CD14-positive monocyte (primary cell): Measurements from ENCODE around the gene MIAT. TPM values are rescaled to one million over a fixed set of nuclear protein-coding genes. Genes with fewer than 3 reads are reported as not detected.

Source experiments
- DNase-seq, 3 donors: peaks; one replicate each; pipeline ENCODE4 v3.0.0-alpha.2; 2011 to 2022
- H2AFZ ChIP-seq: 2 replicates; pipeline ENCODE4 v1.6.0; 2012; ENCODE audit warnings: mild to moderate bottlenecking, low read depth, low read length, inconsistent platforms; ENCODE audit not compliant: insufficient read depth, poor library complexity, severe bottlenecking
- H3K27ac ChIP-seq, 2 donors: 1 replicate in 1 of 2; 2 replicates in 1 of 2; pipeline ENCODE4 v1.5.1; 2012 to 2013; ENCODE audit warnings: low read length in 2 of 2, control low read depth in 1 of 2, inconsistent platforms in 1 of 2, low read depth in 1 of 2, mild to moderate bottlenecking in 1 of 2
- H3K27me3 ChIP-seq, 2 donors: one replicate each; pipeline versions ENCODE4 v1.6.0 to v1.6.1; 2011 to 2013; ENCODE audit warnings: low read length in 2 of 2; ENCODE audit not compliant: control insufficient read depth in 2 of 2, insufficient read depth in 2 of 2
- H3K36me3 ChIP-seq, 2 donors: replicated peaks in 1 of 2; 1 replicate in 1 of 2; 2 replicates in 1 of 2; pipeline versions ENCODE4 v1.5.1 to v1.6.1; 2012 to 2013; ENCODE audit warnings: low read length in 2 of 2, control low read depth in 1 of 2, inconsistent platforms in 1 of 2, mild to moderate bottlenecking in 1 of 2; ENCODE audit not compliant: insufficient read depth in 2 of 2, control insufficient read depth in 1 of 2
- H3K4me1 ChIP-seq, 2 donors: 1 replicate in 1 of 2; 2 replicates in 1 of 2; pipeline versions ENCODE4 v1.5.1 to v1.6.1; 2012 to 2013; ENCODE audit warnings: low read length in 2 of 2, control low read depth in 1 of 2, inconsistent platforms in 1 of 2, mild to moderate bottlenecking in 1 of 2, moderate library complexity in 1 of 2; ENCODE audit not compliant: insufficient read depth in 2 of 2, control insufficient read depth in 1 of 2
- H3K4me2 ChIP-seq: replicated peaks from 2 replicates; pipeline ENCODE3; 2012; ENCODE audit warnings: low read length, moderate library complexity, mild to moderate bottlenecking; ENCODE audit not compliant: poor library complexity, severe bottlenecking; ENCODE audit errors: extremely low read depth
- H3K4me3 ChIP-seq, 3 experiments: fragments of 200-600 bp in 1 of 3; sonication (generic) in 1 of 3; replicated peaks in 1 of 3; 1 replicate in 2 of 3; 2 replicates in 1 of 3; pipeline ENCODE4 v1.5.1; 2011 to 2013; ENCODE audit warnings: low read length in 3 of 3, mild to moderate bottlenecking in 3 of 3, control low read depth in 2 of 3, low read depth in 2 of 3, inconsistent platforms in 1 of 3, moderate library complexity in 1 of 3
- H3K79me2 ChIP-seq: 2 replicates; pipeline ENCODE4 v1.6.0; 2012; ENCODE audit warnings: mild to moderate bottlenecking, control low read depth, inconsistent platforms, low read length, moderate library complexity; ENCODE audit not compliant: insufficient read depth
- H3K9ac ChIP-seq: 2 replicates; pipeline ENCODE4 v1.6.0; 2017; ENCODE audit warnings: low read length, mild to moderate bottlenecking; ENCODE audit not compliant: insufficient read depth, poor library complexity, severe bottlenecking
- H3K9me3 ChIP-seq, 2 donors: replicated peaks in 1 of 2; 1 replicate in 1 of 2; 2 replicates in 1 of 2; pipeline versions ENCODE4 v1.5.1 to v1.6.1; 2012 to 2013; ENCODE audit warnings: low read length in 2 of 2, control low read depth in 1 of 2; ENCODE audit not compliant: control insufficient read depth in 1 of 2, insufficient read depth in 1 of 2
- H4K20me1 ChIP-seq: 2 replicates; pipeline ENCODE4 v1.6.0; 2012; ENCODE audit warnings: mild to moderate bottlenecking, low read length, control low read depth, moderate library complexity; ENCODE audit not compliant: insufficient read depth
- H3K27ac Mint-ChIP-seq, 7 donors: one replicate each; pipeline ENCODE4 v1.8.0; 2020; ENCODE audit warnings: mild to moderate bottlenecking in 7 of 7, mixed read lengths in 7 of 7, moderate library complexity in 6 of 7, inconsistent platforms in 2 of 7
- H3K27me3 Mint-ChIP-seq, 3 donors: one replicate each; pipeline ENCODE4 v1.8.0; 2021 to 2022; ENCODE audit warnings: low read depth in 3 of 3, mild to moderate bottlenecking in 3 of 3, mixed read lengths in 3 of 3, moderate library complexity in 3 of 3, inconsistent platforms in 1 of 3
- H3K36me3 Mint-ChIP-seq, 2 donors: one replicate each; pipeline ENCODE4 v1.8.0; 2020; ENCODE audit warnings: mixed read lengths in 2 of 2, inconsistent platforms in 1 of 2, mild to moderate bottlenecking in 1 of 2
- H3K4me1 Mint-ChIP-seq: one replicate; pipeline ENCODE4 v1.8.0; 2020; ENCODE audit warnings: mild to moderate bottlenecking, mixed read lengths
- H3K4me3 Mint-ChIP-seq, 2 donors: one replicate each; pipeline ENCODE4 v1.8.0; 2020; ENCODE audit warnings: mild to moderate bottlenecking in 2 of 2, mixed read lengths in 2 of 2, moderate library complexity in 1 of 2
- H3K9me3 Mint-ChIP-seq, 7 donors: one replicate each; pipeline ENCODE4 v1.8.0; 2020 to 2022; ENCODE audit warnings: mixed read lengths in 7 of 7, mild to moderate bottlenecking in 6 of 7, moderate library complexity in 6 of 7, inconsistent platforms in 2 of 7
- WGBS: methylation state at CpG from one replicate; pipeline ENCODE4 v1.1.5; 2013; ENCODE audit warnings: missing lambda C conversion rate; ENCODE audit not compliant: insufficient coverage; 5-methylcytosine and 5-hydroxymethylcytosine counted together
- intact Hi-C, 2 donors: fragments of 100-400 bp; cut with micrococcal nuclease; formaldehyde crosslinking; loops; one replicate each; pipeline versions ENCODE4 v1.15.0 to v1.15.1; 2023
- polyA plus RNA-seq, 3 donors: library from polyadenylated mRNA; depleted of rRNA in 1 of 3; unstranded in 2 of 3; stranded (reverse) in 1 of 3; fragments of 300-500 nt in 2 of 3; fragments of >200 nt in 1 of 3; fragmentation: Illumina TruSeq in 2 of 3; gene quantifications; 1 replicate in 2 of 3; 2 replicates in 1 of 3; pipeline ENCODE4 v1.2.3, GENCODE V29; 2012 to 2021
- TF ChIP-seq, protein P1 (sequence below): fragments of 200-600 bp; IDR thresholded peaks from one replicate; pipeline ENCODE4 v1.8.0; 2022; ENCODE audit warnings: antibody characterized with exemption, mild to moderate bottlenecking

MIAT gene
- polyA plus RNA-seq, 3 donors, result 0.02 to 0.17 (median 0.03) TPM

DNA sequence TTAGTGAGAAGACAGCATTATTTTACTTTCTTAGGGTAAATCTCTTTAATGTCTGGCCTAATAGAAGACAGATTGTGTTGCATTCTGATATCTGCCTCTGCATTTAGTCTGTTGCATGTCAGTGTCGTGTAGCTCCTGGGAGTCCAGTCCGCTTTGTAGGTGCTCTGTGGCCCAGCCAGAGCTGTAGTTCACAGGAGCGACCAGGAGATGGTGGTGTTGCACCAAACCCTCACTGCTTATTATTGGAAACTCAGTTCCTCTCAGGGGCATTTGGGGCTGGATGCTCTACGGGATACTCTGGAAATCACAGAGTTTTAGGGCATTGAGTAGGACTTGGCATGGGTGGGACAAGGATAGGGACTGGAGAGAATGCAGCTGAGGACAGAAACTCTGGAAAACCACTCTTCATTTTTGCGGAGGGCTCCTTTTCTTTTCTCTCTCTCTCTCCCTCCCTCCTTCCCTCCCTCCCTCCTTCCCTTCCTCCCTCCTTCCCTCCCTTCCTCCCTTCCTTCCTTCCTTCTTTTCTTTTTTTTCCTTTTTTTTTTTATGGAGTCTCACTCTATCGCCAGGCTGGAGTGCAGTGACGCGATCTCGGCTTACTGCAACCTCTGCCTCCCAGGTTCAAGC, 21.7 kb downstream of the MIAT start:
- Mint-ChIP-seq H3K36me3 (peaks cover 52 to 60% of the 10 kb centered on the region in 2 donors), H3K9me3 (peaks cover 2 to 10% (median 6%) of the 10 kb centered on the region in 7 donors), H3K4me1 (peaks cover 25% of the 10 kb centered on the region), H3K27me3 (no peaks in the 10 kb centered on the region), H3K27ac (no peak overlapping the region), H3K4me3 (no peak overlapping the region)
- peak; percentile 53 to 74 (median 66) for DNase-seq
- Histone ChIP-seq H3K79me2 (peaks cover 50% of the 10 kb centered on the region), H3K4me1 (peaks cover 13% of the 10 kb centered on the region in 2 donors), H3K9ac (no peak overlapping the region), H3K4me2 (no peak overlapping the region), H4K20me1 (peaks cover 34% of the 10 kb centered on the region), H3K27ac (no peak overlapping the region), H3K4me3 (no peak overlapping the region), H3K36me3 (peaks cover 24 to 48% of the 10 kb centered on the region in 2 donors), H2AFZ (no peak overlapping the region), H3K9me3 (peaks cover 3 to 11% of the 10 kb centered on the region in 2 donors), H3K27me3 (no peaks in the 10 kb centered on the region)
- intact Hi-C loops, result loop anchor here in 1 of 2 donors (10.0 kb wide), 1 partner anchor 94 kb away; no protein-coding TSS in a partner anchor
- 43% methylated on average over 5 of the region's 9 CpGs for WGBS
- TF ChIP-seq, protein P1, sequence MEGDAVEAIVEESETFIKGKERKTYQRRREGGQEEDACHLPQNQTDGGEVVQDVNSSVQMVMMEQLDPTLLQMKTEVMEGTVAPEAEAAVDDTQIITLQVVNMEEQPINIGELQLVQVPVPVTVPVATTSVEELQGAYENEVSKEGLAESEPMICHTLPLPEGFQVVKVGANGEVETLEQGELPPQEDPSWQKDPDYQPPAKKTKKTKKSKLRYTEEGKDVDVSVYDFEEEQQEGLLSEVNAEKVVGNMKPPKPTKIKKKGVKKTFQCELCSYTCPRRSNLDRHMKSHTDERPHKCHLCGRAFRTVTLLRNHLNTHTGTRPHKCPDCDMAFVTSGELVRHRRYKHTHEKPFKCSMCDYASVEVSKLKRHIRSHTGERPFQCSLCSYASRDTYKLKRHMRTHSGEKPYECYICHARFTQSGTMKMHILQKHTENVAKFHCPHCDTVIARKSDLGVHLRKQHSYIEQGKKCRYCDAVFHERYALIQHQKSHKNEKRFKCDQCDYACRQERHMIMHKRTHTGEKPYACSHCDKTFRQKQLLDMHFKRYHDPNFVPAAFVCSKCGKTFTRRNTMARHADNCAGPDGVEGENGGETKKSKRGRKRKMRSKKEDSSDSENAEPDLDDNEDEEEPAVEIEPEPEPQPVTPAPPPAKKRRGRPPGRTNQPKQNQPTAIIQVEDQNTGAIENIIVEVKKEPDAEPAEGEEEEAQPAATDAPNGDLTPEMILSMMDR, result peak; percentile 91

DNA sequence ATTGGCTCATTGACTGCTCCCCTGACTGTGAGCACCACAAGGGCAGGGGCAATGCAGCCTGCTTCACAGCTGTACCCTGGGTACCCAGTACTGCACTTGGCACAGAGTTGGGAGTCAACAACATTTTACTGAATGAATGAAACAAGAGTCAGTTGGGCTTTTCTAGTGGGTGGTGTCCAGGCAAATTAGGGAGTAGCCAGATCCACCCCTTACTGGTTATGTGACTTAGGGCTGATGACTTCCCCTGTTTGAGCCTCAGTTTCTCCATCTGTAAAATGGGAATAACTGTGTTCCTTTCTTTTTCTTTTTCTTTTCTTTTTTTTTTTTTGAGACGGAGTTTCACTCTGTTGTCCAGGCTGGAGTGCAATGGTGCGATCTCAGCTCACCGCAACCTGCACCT, 23.1 kb downstream of the MIAT start:
- H3K9me3 ChIP-seq, result peaks cover 3 to 11% of the 10 kb centered on the region in 2 donors
- Mint-ChIP-seq H3K27me3 (no peaks in the 10 kb centered on the region), H3K36me3 (peaks cover 53 to 62% of the 10 kb centered on the region in 2 donors), H3K4me3 (no peak overlapping the region), H3K27ac (peak overlapping the region in 1 of 7 donors; percentile 5), H3K9me3 (peaks cover 2 to 10% (median 6%) of the 10 kb centered on the region in 7 donors), H3K4me1 (peaks cover 11% of the 10 kb centered on the region)
- no peak overlapping the region for H2AFZ ChIP-seq
- no peak overlapping the region for H3K9ac ChIP-seq
- no peak overlapping the region for H3K4me2 ChIP-seq
- no peak overlapping the region for H3K4me3 ChIP-seq
- H3K27ac ChIP-seq, result no peak overlapping the region
- intact Hi-C loops, result no loop called here
- H3K79me2 ChIP-seq, result peaks cover 37% of the 10 kb centered on the region
- no peak for DNase-seq
- no peaks in the 10 kb centered on the region for H3K4me1 ChIP-seq
- peaks cover 41% of the 10 kb centered on the region for H4K20me1 ChIP-seq
- no peaks in the 10 kb centered on the region for H3K27me3 ChIP-seq
- 100% methylated on average over 3 of the region's 3 CpGs for WGBS
- H3K36me3 ChIP-seq, result peaks cover 24 to 61% of the 10 kb centered on the region in 2 donors
- TF ChIP-seq, protein P1, result no peak
